ENCODE measurements around the gene OSBPL1A.

OSBPL1A gene

GRCh38 chr18:24220318-24220688 lies 177.3 kb downstream of the OSBPL1A start:
- Histone ChIP-seq H3K27ac (ENCODE audit: insufficient read depth in 1 of 2, low read depth in 1 of 2, low read length in 2 of 2, poor library complexity in 1 of 2, severe bottlenecking in 2 of 2) (no peak overlapping the region), H3K27me3 (replicated peaks in 2 of 5; ENCODE audit: control insufficient read depth in 4 of 5, insufficient read depth in 5 of 5, low read length in 4 of 5) (no peaks in the 10 kb centered on the region), H3K36me3 (ENCODE audit: control insufficient read depth in 4 of 4, insufficient read depth in 4 of 4, low read length in 3 of 4) (peaks cover 2 to 21% (median 11%) of the 10 kb centered on the region in 4 experiments), H3K9me3 (ENCODE audit: control extremely low read depth in 1 of 5, control insufficient read depth in 4 of 5, insufficient read depth in 2 of 5, low read depth in 1 of 5, low read length in 4 of 5) (no peaks in the 10 kb centered on the region), H3K4me1 (ENCODE audit: control extremely low read depth in 1 of 4, control insufficient read depth in 4 of 4, insufficient read depth in 4 of 4, low read length in 3 of 4) (no peaks in the 10 kb centered on the region), H3K4me3 (ENCODE audit: control insufficient read depth in 1 of 7, extremely low read depth in 1 of 7, insufficient read depth in 4 of 7, low read depth in 2 of 7, low read length in 6 of 7) (no peak overlapping the region)
- ChIA-PET CTCF (interaction anchor here (2.0 kb wide), 1 partner anchor 30 kb away, joined by 6 read pairs; no protein-coding TSS in a partner anchor), POLR2A (no interaction called here)
- WGBS (ENCODE audit: insufficient coverage), result 100% methylated on average over 1 of the region's 2 CpGs
- no peak for DNase-seq

- Histone ChIP-seq H3K27me3 (replicated peaks in 2 of 5; ENCODE audit: control insufficient read depth in 4 of 5, insufficient read depth in 5 of 5, low read length in 4 of 5) (no peaks in the 10 kb centered on the region), H3K4me1 (ENCODE audit: control extremely low read depth in 1 of 4, control insufficient read depth in 4 of 4, insufficient read depth in 4 of 4, low read length in 3 of 4) (no peaks in the 10 kb centered on the region), H3K36me3 (ENCODE audit: control insufficient read depth in 4 of 4, insufficient read depth in 4 of 4, low read length in 3 of 4) (peaks cover 2 to 17% (median 9%) of the 10 kb centered on the region in 4 experiments), H3K27ac (ENCODE audit: insufficient read depth in 1 of 2, low read depth in 1 of 2, low read length in 2 of 2, poor library complexity in 1 of 2, severe bottlenecking in 2 of 2) (no peak overlapping the region), H3K9me3 (ENCODE audit: control extremely low read depth in 1 of 5, control insufficient read depth in 4 of 5, insufficient read depth in 2 of 5, low read depth in 1 of 5, low read length in 4 of 5) (no peaks in the 10 kb centered on the region), H3K4me3 (ENCODE audit: control insufficient read depth in 1 of 7, extremely low read depth in 1 of 7, insufficient read depth in 4 of 7, low read depth in 2 of 7, low read length in 6 of 7) (no peak overlapping the region)
- ChIA-PET CTCF (interaction anchor here (2.0 kb wide), 1 partner anchor 29 kb away, joined by 6 read pairs; no protein-coding TSS in a partner anchor), POLR2A (no interaction called here)
- no peak for DNase-seq
- 98% methylated on average over 6 of the region's 7 CpGs for WGBS (ENCODE audit: insufficient coverage)
Measured at GRCh38 chr18:24219561-24220317, 177.9 kb downstream of the OSBPL1A start.

GRCh38 chr18:24214913-24215312 lies 182.7 kb downstream of the OSBPL1A start:
- ChIA-PET CTCF (no interaction called here), POLR2A (no interaction called here)
- H3K36me3 ChIP-seq (ENCODE audit: control insufficient read depth in 4 of 4, insufficient read depth in 4 of 4, low read length in 3 of 4), result peaks cover 0 to 9% (median 4%) of the 10 kb centered on the region in 4 experiments
- H3K27me3 ChIP-seq (replicated peaks in 2 of 5; ENCODE audit: control insufficient read depth in 4 of 5, insufficient read depth in 5 of 5, low read length in 4 of 5), result no peaks in the 10 kb centered on the region
- H3K4me1 ChIP-seq (ENCODE audit: control extremely low read depth in 1 of 4, control insufficient read depth in 4 of 4, insufficient read depth in 4 of 4, low read length in 3 of 4), result no peaks in the 10 kb centered on the region
- no peak overlapping the region for H3K4me3 ChIP-seq (ENCODE audit: control insufficient read depth in 1 of 7, extremely low read depth in 1 of 7, insufficient read depth in 4 of 7, low read depth in 2 of 7, low read length in 6 of 7)
- H3K27ac ChIP-seq (ENCODE audit: insufficient read depth in 1 of 2, low read depth in 1 of 2, low read length in 2 of 2, poor library complexity in 1 of 2, severe bottlenecking in 2 of 2), result no peak overlapping the region
- no peak for DNase-seq
- H3K9me3 ChIP-seq (ENCODE audit: control extremely low read depth in 1 of 5, control insufficient read depth in 4 of 5, insufficient read depth in 2 of 5, low read depth in 1 of 5, low read length in 4 of 5), result peaks cover 0 to 1% (median 0%) of the 10 kb centered on the region in 5 experiments
- WGBS (ENCODE audit: insufficient coverage), result 90% methylated on average over 1 of the region's 1 CpG

- no peak for DNase-seq
- Histone ChIP-seq H3K27me3 (replicated peaks in 2 of 5; ENCODE audit: control insufficient read depth in 4 of 5, insufficient read depth in 5 of 5, low read length in 4 of 5) (no peaks in the 10 kb centered on the region), H3K27ac (ENCODE audit: insufficient read depth in 1 of 2, low read depth in 1 of 2, low read length in 2 of 2, poor library complexity in 1 of 2, severe bottlenecking in 2 of 2) (no peak overlapping the region), H3K4me3 (ENCODE audit: control insufficient read depth in 1 of 7, extremely low read depth in 1 of 7, insufficient read depth in 4 of 7, low read depth in 2 of 7, low read length in 6 of 7) (no peak overlapping the region), H3K4me1 (ENCODE audit: control extremely low read depth in 1 of 4, control insufficient read depth in 4 of 4, insufficient read depth in 4 of 4, low read length in 3 of 4) (no peaks in the 10 kb centered on the region), H3K36me3 (ENCODE audit: control insufficient read depth in 4 of 4, insufficient read depth in 4 of 4, low read length in 3 of 4) (peaks cover 0 to 10% (median 4%) of the 10 kb centered on the region in 4 experiments), H3K9me3 (ENCODE audit: control extremely low read depth in 1 of 5, control insufficient read depth in 4 of 5, insufficient read depth in 2 of 5, low read depth in 1 of 5, low read length in 4 of 5) (peaks cover 0 to 1% (median 0%) of the 10 kb centered on the region in 5 experiments)
- WGBS (ENCODE audit: insufficient coverage), result 100% methylated on average over 5 of the region's 6 CpGs
- POLR2A ChIA-PET, result no interaction called here
- CTCF ChIA-PET, result no interaction called here
Measured at GRCh38 chr18:24214144-24214543, 183.5 kb downstream of the OSBPL1A start.

GRCh38 chr18:24212939-24213338 lies 184.7 kb downstream of the OSBPL1A start:
- Histone ChIP-seq H3K4me3 (ENCODE audit: control insufficient read depth in 1 of 7, extremely low read depth in 1 of 7, insufficient read depth in 4 of 7, low read depth in 2 of 7, low read length in 6 of 7) (no peak overlapping the region), H3K36me3 (ENCODE audit: control insufficient read depth in 4 of 4, insufficient read depth in 4 of 4, low read length in 3 of 4) (peaks cover 0 to 10% (median 4%) of the 10 kb centered on the region in 4 experiments), H3K9me3 (ENCODE audit: control extremely low read depth in 1 of 5, control insufficient read depth in 4 of 5, insufficient read depth in 2 of 5, low read depth in 1 of 5, low read length in 4 of 5) (peaks cover 0 to 1% (median 0%) of the 10 kb centered on the region in 5 experiments), H3K27me3 (replicated peaks in 2 of 5; ENCODE audit: control insufficient read depth in 4 of 5, insufficient read depth in 5 of 5, low read length in 4 of 5) (no peaks in the 10 kb centered on the region), H3K27ac (ENCODE audit: insufficient read depth in 1 of 2, low read depth in 1 of 2, low read length in 2 of 2, poor library complexity in 1 of 2, severe bottlenecking in 2 of 2) (no peak overlapping the region), H3K4me1 (ENCODE audit: control extremely low read depth in 1 of 4, control insufficient read depth in 4 of 4, insufficient read depth in 4 of 4, low read length in 3 of 4) (no peaks in the 10 kb centered on the region)
- ChIA-PET POLR2A (no interaction called here), CTCF (interaction anchor here (1.1 kb wide), 1 partner anchor 9 kb away, joined by 3 read pairs; no protein-coding TSS in a partner anchor)
- WGBS (ENCODE audit: insufficient coverage), result 100% methylated on average over 2 of the region's 6 CpGs
- no peak for DNase-seq

- Histone ChIP-seq H3K9me3 (ENCODE audit: control extremely low read depth in 1 of 5, control insufficient read depth in 4 of 5, insufficient read depth in 2 of 5, low read depth in 1 of 5, low read length in 4 of 5) (peaks cover 0 to 1% (median 0%) of the 10 kb centered on the region in 5 experiments), H3K4me1 (ENCODE audit: control extremely low read depth in 1 of 4, control insufficient read depth in 4 of 4, insufficient read depth in 4 of 4, low read length in 3 of 4) (no peaks in the 10 kb centered on the region), H3K27me3 (replicated peaks in 2 of 5; ENCODE audit: control insufficient read depth in 4 of 5, insufficient read depth in 5 of 5, low read length in 4 of 5) (no peaks in the 10 kb centered on the region), H3K36me3 (ENCODE audit: control insufficient read depth in 4 of 4, insufficient read depth in 4 of 4, low read length in 3 of 4) (peaks cover 0 to 10% (median 3%) of the 10 kb centered on the region in 4 experiments), H3K27ac (ENCODE audit: insufficient read depth in 1 of 2, low read depth in 1 of 2, low read length in 2 of 2, poor library complexity in 1 of 2, severe bottlenecking in 2 of 2) (no peak overlapping the region), H3K4me3 (ENCODE audit: control insufficient read depth in 1 of 7, extremely low read depth in 1 of 7, insufficient read depth in 4 of 7, low read depth in 2 of 7, low read length in 6 of 7) (no peak overlapping the region)
- WGBS (ENCODE audit: insufficient coverage), result 92% methylated on average over 2 of the region's 6 CpGs
- no peak for DNase-seq
- ChIA-PET CTCF (no interaction called here), POLR2A (no interaction called here)
Measured at GRCh38 chr18:24209558-24209957, 188.1 kb downstream of the OSBPL1A start.

GRCh38 chr18:24208270-24209035 lies 189.2 kb downstream of the OSBPL1A start:
- CTCF ChIA-PET, result no interaction called here
- H3K4me1 ChIP-seq (ENCODE audit: control extremely low read depth in 1 of 4, control insufficient read depth in 4 of 4, insufficient read depth in 4 of 4, low read length in 3 of 4), result no peaks in the 10 kb centered on the region
- H3K27me3 ChIP-seq (replicated peaks in 2 of 5; ENCODE audit: control insufficient read depth in 4 of 5, insufficient read depth in 5 of 5, low read length in 4 of 5), result no peaks in the 10 kb centered on the region
- POLR2A ChIA-PET, result no interaction called here
- DNase-seq, result no peak
- no CpG with 5 or more reads among the region's 2 CpGs for WGBS (ENCODE audit: insufficient coverage)
- H3K36me3 ChIP-seq (ENCODE audit: control insufficient read depth in 4 of 4, insufficient read depth in 4 of 4, low read length in 3 of 4), result peaks cover 0 to 7% (median 2%) of the 10 kb centered on the region in 4 experiments
- no peak overlapping the region for H3K4me3 ChIP-seq (ENCODE audit: control insufficient read depth in 1 of 7, extremely low read depth in 1 of 7, insufficient read depth in 4 of 7, low read depth in 2 of 7, low read length in 6 of 7)
- peaks cover 0 to 1% (median 0%) of the 10 kb centered on the region in 5 experiments for H3K9me3 ChIP-seq (ENCODE audit: control extremely low read depth in 1 of 5, control insufficient read depth in 4 of 5, insufficient read depth in 2 of 5, low read depth in 1 of 5, low read length in 4 of 5)
- no peak overlapping the region for H3K27ac ChIP-seq (ENCODE audit: insufficient read depth in 1 of 2, low read depth in 1 of 2, low read length in 2 of 2, poor library complexity in 1 of 2, severe bottlenecking in 2 of 2)
